CD4-positive, CD25-positive, alpha-beta regulatory T cell (primary cell): ENCODE data around the gene HLF. TPM values are rescaled to one million over a fixed set of nuclear protein-coding genes. Genes with fewer than 3 reads are reported as not detected.

Experiments
- ATAC-seq, 2 donors: fragments of 150-1000 bp; cut with Tn5 transposase; one replicate each; pipeline ENCODE4 v1.10.0; 2021; ENCODE audit warnings: low read depth in 2 of 2, moderate number of reproducible peaks in 2 of 2, moderate library complexity in 1 of 2
- DNase-seq, 3 donors: peaks; one replicate each; pipeline versions ENCODE4 v3.0.0 to v3.0.0-alpha.2; 2012 to 2022; ENCODE audit warnings: mixed read lengths in 1 of 3
- H3K27ac ChIP-seq: one replicate; pipeline ENCODE4 v1.7.0; 2013; ENCODE audit warnings: mild to moderate bottlenecking, low read length; ENCODE audit not compliant: insufficient read depth, poor library complexity, severe bottlenecking
- H3K27me3 ChIP-seq: one replicate; pipeline ENCODE4 v1.7.0; 2013; ENCODE audit warnings: low read length; ENCODE audit not compliant: control insufficient read depth, insufficient read depth
- H3K36me3 ChIP-seq: one replicate; pipeline ENCODE4 v1.7.0; 2013; ENCODE audit warnings: mild to moderate bottlenecking, low read length, moderate library complexity; ENCODE audit not compliant: control insufficient read depth, insufficient read depth
- H3K4me1 ChIP-seq: 2 replicates; pipeline ENCODE4 v1.7.0; 2013; ENCODE audit warnings: mild to moderate bottlenecking, low read length; ENCODE audit not compliant: insufficient read depth, control insufficient read depth, poor library complexity, severe bottlenecking
- H3K4me3 ChIP-seq: one replicate; pipeline ENCODE4 v1.7.0; 2013; ENCODE audit warnings: low read depth, mild to moderate bottlenecking, low read length, moderate library complexity
- H3K9me3 ChIP-seq, 2 experiments: 1 replicate in 1 of 2; 2 replicates in 1 of 2; pipeline ENCODE4 v1.7.0; 2013; ENCODE audit warnings: low read length in 2 of 2, mild to moderate bottlenecking in 1 of 2, moderate library complexity in 1 of 2; ENCODE audit not compliant: control insufficient read depth in 2 of 2
- H3K27ac Mint-ChIP-seq, 3 donors: one replicate each; pipeline ENCODE4 v1.8.0; 2020 to 2022; ENCODE audit warnings: mild to moderate bottlenecking in 3 of 3, mixed read lengths in 3 of 3, moderate library complexity in 2 of 3
- H3K27me3 Mint-ChIP-seq: one replicate; pipeline ENCODE4 v1.8.0; 2022; ENCODE audit warnings: mild to moderate bottlenecking, mixed read lengths
- H3K36me3 Mint-ChIP-seq: one replicate; pipeline ENCODE4 v1.8.0; 2020; ENCODE audit warnings: mixed read lengths
- H3K4me1 Mint-ChIP-seq, 4 donors: one replicate each; pipeline ENCODE4 v1.8.0; 2020 to 2022; ENCODE audit warnings: mixed read lengths in 4 of 4, mild to moderate bottlenecking in 1 of 4
- H3K4me3 Mint-ChIP-seq, 4 donors: one replicate each; pipeline ENCODE4 v1.8.0; 2020 to 2022; ENCODE audit warnings: mild to moderate bottlenecking in 4 of 4, mixed read lengths in 4 of 4, moderate library complexity in 3 of 4
- H3K9me3 Mint-ChIP-seq, 7 donors: one replicate each; pipeline ENCODE4 v1.8.0; 2020 to 2022; ENCODE audit warnings: mixed read lengths in 7 of 7, mild to moderate bottlenecking in 3 of 7, moderate library complexity in 2 of 7
- polyA plus RNA-seq, 4 donors: library from polyadenylated mRNA; unstranded; fragments of 300-500 nt; fragmentation: Illumina TruSeq; gene quantifications; one replicate each; pipeline ENCODE4 v1.2.3, GENCODE V29; 2021
- total RNA-seq: library from RNA; stranded (reverse); gene quantifications from one replicate; pipeline ENCODE4 v1.2.3, GENCODE V29; 2022

HLF gene
- total and polyA plus RNA-seq, 5 donors from 2014 or later = 0.28 to 2.1 (median 0.66) TPM

DNA sequence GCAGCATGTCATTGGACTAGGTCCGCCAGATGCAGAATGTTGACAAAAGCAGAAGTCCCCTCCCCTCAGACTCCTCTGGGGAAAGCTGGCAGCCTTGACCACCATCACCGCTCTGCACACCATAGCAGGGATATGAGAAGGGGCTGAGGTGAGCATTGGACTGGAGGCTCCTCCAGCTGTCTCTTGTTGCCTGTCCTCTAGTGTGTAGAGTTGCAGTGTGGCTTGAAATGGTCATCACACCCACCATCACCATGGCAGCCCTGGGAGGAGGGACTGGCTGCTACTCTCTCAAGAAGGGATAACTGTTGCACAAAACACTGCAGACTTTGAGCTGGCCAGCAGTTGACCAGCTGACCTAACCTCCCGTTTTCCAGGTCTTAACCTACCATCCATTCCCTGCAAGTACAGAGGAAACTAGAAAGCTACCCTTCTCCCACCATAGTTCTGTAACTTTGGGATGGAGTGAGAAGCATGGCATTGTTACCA is 38.3 kb downstream of the HLF start:
- no peak for DNase-seq
- no peaks in the 10 kb centered on the region for H3K27me3 ChIP-seq
- H3K27ac ChIP-seq = no peak overlapping the region
- no peak overlapping the region for H3K27ac Mint-ChIP-seq
- H3K9me3 ChIP-seq = no peaks in the 10 kb centered on the region
- no peaks in the 10 kb centered on the region for H3K36me3 Mint-ChIP-seq
- H3K4me3 Mint-ChIP-seq = no peak overlapping the region
- no peaks in the 10 kb centered on the region for H3K4me1 ChIP-seq
- no peaks in the 10 kb centered on the region for H3K9me3 Mint-ChIP-seq
- H3K27me3 Mint-ChIP-seq = no peaks in the 10 kb centered on the region
- no peak for ATAC-seq
- H3K36me3 ChIP-seq = no peaks in the 10 kb centered on the region
- no peak overlapping the region for H3K4me3 ChIP-seq
- peaks cover 0 to 3% (median 0%) of the 10 kb centered on the region in 4 donors for H3K4me1 Mint-ChIP-seq

- Histone ChIP-seq H3K27ac (no peak overlapping the region), H3K36me3 (no peaks in the 10 kb centered on the region), H3K4me3 (no peak overlapping the region), H3K9me3 (no peaks in the 10 kb centered on the region), H3K27me3 (no peaks in the 10 kb centered on the region), H3K4me1 (no peaks in the 10 kb centered on the region)
- peaks cover 0 to 3% (median 0%) of the 10 kb centered on the region in 4 donors for H3K4me1 Mint-ChIP-seq
- H3K9me3 Mint-ChIP-seq = no peaks in the 10 kb centered on the region
- no peak overlapping the region for H3K4me3 Mint-ChIP-seq
- H3K36me3 Mint-ChIP-seq = no peaks in the 10 kb centered on the region
- H3K27me3 Mint-ChIP-seq = no peaks in the 10 kb centered on the region
- DNase-seq (peak in 1 of 3 donors; percentile 12), ATAC-seq (no peak)
- no peak overlapping the region for H3K27ac Mint-ChIP-seq
Measured at GRCh38 chr17:55303701-55304145, 39.0 kb downstream of the HLF start.

GRCh38 chr17:55304171-55304859 is 39.6 kb downstream of the HLF start:
- no peaks in the 10 kb centered on the region for H3K36me3 Mint-ChIP-seq
- H3K27ac Mint-ChIP-seq = no peak overlapping the region
- H3K9me3 ChIP-seq = no peaks in the 10 kb centered on the region
- DNase-seq = no peak
- no peaks in the 10 kb centered on the region for H3K9me3 Mint-ChIP-seq
- peaks cover 0 to 3% (median 0%) of the 10 kb centered on the region in 4 donors for H3K4me1 Mint-ChIP-seq
- no peaks in the 10 kb centered on the region for H3K4me1 ChIP-seq
- H3K27ac ChIP-seq = no peak overlapping the region
- H3K27me3 ChIP-seq = no peaks in the 10 kb centered on the region
- H3K27me3 Mint-ChIP-seq = no peaks in the 10 kb centered on the region
- H3K4me3 ChIP-seq = no peak overlapping the region
- no peaks in the 10 kb centered on the region for H3K36me3 ChIP-seq
- ATAC-seq = no peak
- no peak overlapping the region for H3K4me3 Mint-ChIP-seq

DNA sequence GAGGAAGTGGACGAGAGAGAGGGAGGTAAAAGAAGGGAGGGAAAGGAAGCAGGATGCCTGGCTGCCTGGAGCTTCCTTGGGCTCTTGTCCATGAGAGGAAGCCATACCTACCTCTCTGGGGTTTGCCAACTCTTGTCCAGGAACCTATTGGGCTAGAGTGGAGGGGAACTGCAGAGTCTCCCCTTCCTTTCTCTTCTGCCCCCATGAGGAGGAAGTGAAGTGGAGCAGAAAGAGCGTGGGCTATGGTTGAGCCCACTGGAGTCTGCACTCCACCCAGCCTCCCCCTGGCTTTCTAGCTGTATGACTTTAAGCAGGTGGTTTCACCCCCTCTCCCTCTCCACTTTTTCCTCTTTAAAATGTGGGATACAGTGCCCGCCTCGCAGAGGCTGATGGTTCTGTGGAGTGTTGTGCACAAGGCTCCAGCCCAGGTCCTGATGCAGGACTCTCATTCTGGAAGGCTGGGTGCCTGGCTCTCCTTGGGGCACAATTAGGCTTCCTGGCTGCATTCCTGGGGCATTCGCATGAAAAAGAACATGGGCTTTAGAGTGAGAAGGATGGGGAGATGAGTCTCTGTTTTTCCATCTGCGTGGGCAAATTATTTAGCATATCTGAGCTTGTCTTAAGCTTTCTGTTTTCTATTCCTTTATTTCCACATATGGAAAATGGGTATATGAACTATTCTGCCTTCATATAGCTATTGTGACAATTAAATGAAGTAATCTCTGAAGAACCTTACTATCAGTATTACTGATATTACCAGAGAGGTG is 40.7 kb downstream of the HLF start:
- no peak overlapping the region for H3K4me3 ChIP-seq
- Mint-ChIP-seq H3K27ac (peak overlapping the region in 1 of 3 donors; percentile 20), H3K4me1 (peaks cover 0 to 3% (median 0%) of the 10 kb centered on the region in 4 donors), H3K4me3 (no peak overlapping the region), H3K9me3 (no peaks in the 10 kb centered on the region), H3K36me3 (no peaks in the 10 kb centered on the region), H3K27me3 (no peaks in the 10 kb centered on the region)
- H3K9me3 ChIP-seq = no peaks in the 10 kb centered on the region
- no peaks in the 10 kb centered on the region for H3K36me3 ChIP-seq
- no peak overlapping the region for H3K27ac ChIP-seq
- no peaks in the 10 kb centered on the region for H3K27me3 ChIP-seq
- no peaks in the 10 kb centered on the region for H3K4me1 ChIP-seq
- ATAC-seq (no peak), DNase-seq (no peak)

- DNase-seq = no peak
- Mint-ChIP-seq H3K4me1 (peaks cover 0 to 3% (median 0%) of the 10 kb centered on the region in 4 donors), H3K4me3 (no peak overlapping the region), H3K9me3 (no peaks in the 10 kb centered on the region), H3K27ac (no peak overlapping the region), H3K36me3 (no peaks in the 10 kb centered on the region), H3K27me3 (no peaks in the 10 kb centered on the region)
- no peak for ATAC-seq
- Histone ChIP-seq H3K27ac (no peak overlapping the region), H3K4me3 (no peak overlapping the region), H3K4me1 (no peaks in the 10 kb centered on the region), H3K36me3 (no peaks in the 10 kb centered on the region), H3K27me3 (no peaks in the 10 kb centered on the region), H3K9me3 (no peaks in the 10 kb centered on the region)
Measured at GRCh38 chr17:55307879-55308278, 43.1 kb downstream of the HLF start.

DNA sequence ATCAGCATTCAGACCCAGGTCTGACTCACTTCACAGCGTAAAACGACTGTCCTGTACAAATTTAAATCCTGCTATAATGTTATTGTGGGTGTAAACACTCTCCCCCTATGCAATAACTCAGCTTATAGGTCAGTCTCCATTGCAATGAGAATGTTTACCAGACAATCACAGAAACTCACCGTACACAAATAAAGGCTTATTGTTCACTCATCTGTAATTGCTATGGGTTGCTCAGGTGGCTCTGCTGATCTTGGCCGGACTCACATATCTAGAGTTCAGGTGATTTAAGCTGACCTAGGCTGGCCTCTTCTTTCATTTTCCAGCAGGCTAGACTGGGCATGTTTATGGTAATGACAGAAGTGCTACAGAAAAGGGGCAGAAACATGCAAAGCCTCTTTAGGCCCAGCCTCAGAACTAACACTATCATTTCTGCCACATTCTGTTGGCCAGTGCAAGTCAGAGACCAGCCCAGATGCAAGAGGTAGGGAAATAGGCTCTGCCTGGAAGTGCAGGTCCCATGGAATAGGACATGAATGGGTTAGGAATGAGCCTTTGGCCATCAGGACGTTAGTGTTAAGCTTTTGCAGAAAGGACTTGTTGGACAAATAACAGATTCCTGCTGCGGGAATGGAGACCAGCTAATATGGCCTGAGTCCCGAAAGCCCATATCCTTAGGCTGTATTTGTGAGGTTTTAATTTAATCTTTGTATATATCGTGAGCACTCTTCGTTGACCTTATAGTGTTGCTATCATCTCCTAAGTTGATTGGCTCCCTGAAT is 44.0 kb downstream of the HLF start:
- no peak overlapping the region for H3K27ac Mint-ChIP-seq

DNA sequence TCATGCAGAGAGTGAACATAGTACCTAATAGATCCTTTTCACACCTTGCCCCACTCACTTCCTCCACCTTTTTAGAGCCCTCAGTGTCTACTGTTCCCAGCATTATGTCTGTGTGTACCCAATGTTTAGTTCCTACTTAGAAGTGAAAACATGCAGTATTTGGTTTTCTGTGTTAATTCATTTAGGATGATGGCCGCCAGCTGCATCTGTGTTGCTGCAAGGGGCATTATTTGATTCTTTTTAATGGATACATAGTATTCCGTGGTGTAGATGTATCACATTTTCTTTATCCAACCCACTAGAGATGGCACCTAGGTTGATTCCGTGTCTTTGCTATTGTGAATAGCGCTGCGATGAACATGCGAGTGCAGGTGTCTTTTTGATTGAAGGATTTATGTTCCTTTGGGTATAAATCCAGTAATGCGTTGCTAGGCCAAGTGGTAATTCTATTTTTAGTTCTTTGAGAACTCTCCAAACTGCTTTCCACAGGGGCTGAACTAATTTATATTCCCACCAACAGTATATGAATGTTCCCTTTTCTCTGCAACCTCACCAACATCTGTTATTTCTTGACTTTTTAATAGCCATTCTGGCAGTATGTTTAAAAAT is 47.1 kb downstream of the HLF start:
- Mint-ChIP-seq H3K9me3 (no peaks in the 10 kb centered on the region), H3K4me3 (no peak overlapping the region), H3K36me3 (no peaks in the 10 kb centered on the region), H3K27me3 (no peaks in the 10 kb centered on the region), H3K27ac (no peak overlapping the region), H3K4me1 (peaks cover 0 to 7% (median 0%) of the 10 kb centered on the region in 4 donors)
- no peaks in the 10 kb centered on the region for H3K36me3 ChIP-seq
- no peaks in the 10 kb centered on the region for H3K27me3 ChIP-seq
- DNase-seq (no peak), ATAC-seq (no peak)
- H3K4me3 ChIP-seq = no peak overlapping the region
- no peaks in the 10 kb centered on the region for H3K9me3 ChIP-seq
- H3K4me1 ChIP-seq = no peaks in the 10 kb centered on the region
- no peak overlapping the region for H3K27ac ChIP-seq

More for the DNA sequence above, 44.0 kb downstream of the HLF start:
- Histone ChIP-seq H3K9me3 (no peaks in the 10 kb centered on the region), H3K4me1 (no peaks in the 10 kb centered on the region), H3K27me3 (no peaks in the 10 kb centered on the region), H3K27ac (no peak overlapping the region), H3K4me3 (no peak overlapping the region), H3K36me3 (no peaks in the 10 kb centered on the region)
- Mint-ChIP-seq H3K9me3 (no peaks in the 10 kb centered on the region), H3K4me1 (peaks cover 0 to 3% (median 0%) of the 10 kb centered on the region in 4 donors), H3K36me3 (no peaks in the 10 kb centered on the region), H3K27me3 (no peaks in the 10 kb centered on the region), H3K4me3 (no peak overlapping the region)
- DNase-seq (no peak), ATAC-seq (no peak)
